Stimulated activated CD8-positive, alpha-beta memory T cell treated with anti-CD3 and anti-CD28 coated beads, Interleukin-7, amount 100 ng/mL, for 1 hour (primary cell): Measurements from ENCODE around the gene SLC25A43.
"Not testable (repeated sequence)": the region's sequence is repeated elsewhere in the genome, so short reads cannot be mapped to it uniquely, and the experiment has no call there.

ENCODE experiments used
- DNase-seq, 2 donors: peaks; one replicate each; pipeline ENCODE4 v3.0.0-alpha.2; 2020; ENCODE audit warnings: low read depth in 2 of 2

The SLC25A43 gene

GRCh38 chrX:119410027-119410819 is 11.1 kb downstream of the SLC25A43 start:
- DNase-seq = no peak

- no peak for DNase-seq
These were observed 11.7 kb downstream of the SLC25A43 start for GRCh38 chrX:119410854-119411253.

GRCh38 chrX:119411959-119412358 is 12.8 kb downstream of the SLC25A43 start:
- DNase-seq = no peak

GRCh38 chrX:119417376-119417775 is 18.2 kb downstream of the SLC25A43 start:
- no peak for DNase-seq

- no peak for DNase-seq
These were observed 18.7 kb downstream of the SLC25A43 start for GRCh38 chrX:119417842-119418241.

GRCh38 chrX:119419146-119419545 is 20.0 kb downstream of the SLC25A43 start:
- no peak for DNase-seq

GRCh38 chrX:119419898-119420297 is 20.8 kb downstream of the SLC25A43 start:
- no peak for DNase-seq

- DNase-seq = no peak
These were observed 22.0 kb downstream of the SLC25A43 start for GRCh38 chrX:119421016-119421705.

GRCh38 chrX:119423631-119424030 is 24.5 kb downstream of the SLC25A43 start:
- DNase-seq = no peak

GRCh38 chrX:119424999-119425398 is 25.9 kb downstream of the SLC25A43 start:
- DNase-seq = no peak

GRCh38 chrX:119427024-119427794 is 28.1 kb downstream of the SLC25A43 start:
- DNase-seq = no peak

- DNase-seq = no peak
These were observed 28.7 kb downstream of the SLC25A43 start for GRCh38 chrX:119427795-119428185.

- no peak for DNase-seq
These were observed 30.3 kb downstream of the SLC25A43 start for GRCh38 chrX:119429471-119429870.

GRCh38 chrX:119441295-119441694 is 42.2 kb downstream of the SLC25A43 start:
- not testable (repeated sequence) for DNase-seq

GRCh38 chrX:119442286-119442685 is 43.1 kb downstream of the SLC25A43 start:
- DNase-seq = no peak

- DNase-seq = no peak
These were observed 54.1 kb downstream of the SLC25A43 start for GRCh38 chrX:119453202-119453601.

GRCh38 chrX:119455264-119455663 is 56.1 kb downstream of the SLC25A43 start:
- DNase-seq = no peak

- no peak for DNase-seq
These were observed 60.0 kb downstream of the SLC25A43 start for GRCh38 chrX:119459181-119459580.

GRCh38 chrX:119465555-119465954 is 66.4 kb downstream of the SLC25A43 start:
- no peak for DNase-seq

- no peak for DNase-seq
These were observed 67.8 kb downstream of the SLC25A43 start for GRCh38 chrX:119466970-119467369.

GRCh38 chrX:119467433-119467832 is 68.3 kb downstream of the SLC25A43 start:
- no peak for DNase-seq

- peak; percentile 48 to 58 for DNase-seq
These were observed 68.9 kb downstream of the SLC25A43 start, which contains the start of gene SLC25A5 for GRCh38 chrX:119467842-119468550. Gene SLC25A5, plus strand, starts transcription at chrX:119468444. Its CDS starts 72 bp downstream, at chrX:119468516.
